HG03460 (cell line): ENCODE data around the gene FKBP8.
A peak's percentile ranks its signal among the peaks of the same experiment; 100 is the strongest.
"Not testable (repeated sequence)": the region's sequence is repeated elsewhere in the genome, so short reads cannot be mapped to it uniquely, and the experiment has no call there.

Experiments
- ATAC-seq: cut with Tn5 transposase; IDR thresholded peaks from one replicate; pipeline ENCODE4 v1.9.1; 2021; ENCODE audit not compliant: unreplicated experiment

FKBP8 gene

GRCh38 chr19:18542941-18543813, at the start of gene FKBP8:
FKBP8 (minus strand) TSS chr19:18543573; CDS start chr19:18541970, 1,603 bp downstream.
- ATAC-seq: peak; percentile 85

GRCh38 chr19:18592732-18593131, 49.4 kb upstream of the FKBP8 start:
- not testable (repeated sequence) for ATAC-seq

- ATAC-seq: no peak
Observed at GRCh38 chr19:18591735-18592385, 48.5 kb upstream of the FKBP8 start.

GRCh38 chr19:18590273-18591272, 47.2 kb upstream of the FKBP8 start:
- no peak for ATAC-seq

- ATAC-seq: peak; percentile 28
Observed at GRCh38 chr19:18589380-18590272, 46.3 kb upstream of the FKBP8 start.

GRCh38 chr19:18588611-18589379, 45.4 kb upstream of the FKBP8 start, which contains the start of gene REX1BD:
REX1BD (plus strand) TSS chr19:18588798; CDS start chr19:18588802, 4 bp downstream.
- ATAC-seq: peak; percentile 61

GRCh38 chr19:18587962-18588610, 44.7 kb upstream of the FKBP8 start:
- no peak for ATAC-seq

GRCh38 chr19:18587561-18587960, 44.2 kb upstream of the FKBP8 start:
- ATAC-seq: no peak

- no peak for ATAC-seq
Observed at GRCh38 chr19:18586306-18586705, 42.9 kb upstream of the FKBP8 start.

GRCh38 chr19:18580311-18580710, 36.9 kb upstream of the FKBP8 start:
- no peak for ATAC-seq

- ATAC-seq: no peak
Observed at GRCh38 chr19:18577365-18577914, 34.1 kb upstream of the FKBP8 start.

GRCh38 chr19:18576383-18576782, 33.0 kb upstream of the FKBP8 start:
- no peak for ATAC-seq

- no peak for ATAC-seq
Observed at GRCh38 chr19:18574691-18575291, 31.4 kb upstream of the FKBP8 start.

GRCh38 chr19:18571564-18572344, 28.4 kb upstream of the FKBP8 start, which contains the start of gene UBA52:
UBA52 (plus strand) TSS chr19:18571857; CDS start chr19:18573301, 1,444 bp downstream.
- ATAC-seq: peak; percentile 86

- no peak for ATAC-seq
Observed at GRCh38 chr19:18568367-18568766, 25.0 kb upstream of the FKBP8 start.

GRCh38 chr19:18566953-18567352, 23.6 kb upstream of the FKBP8 start:
- ATAC-seq: no peak

- ATAC-seq: no peak
Observed at GRCh38 chr19:18562086-18562485, 18.7 kb upstream of the FKBP8 start.
